Smooth muscle cell (in vitro differentiated cells): ENCODE measurements around the gene TMSB15C. TPM values are rescaled to one million over a fixed set of nuclear protein-coding genes. Genes with fewer than 3 reads are reported as not detected.

Source experiments
- DNase-seq: peaks from one replicate; lab custom pipeline; 2025; ENCODE audit not compliant: unreplicated experiment; lab: John Stamatoyannopoulos, UW
- H2AFZ ChIP-seq: fragments of 200-600 bp; sonication (generic); 2 replicates; pipeline ENCODE4 v1.6.0; 2016; ENCODE audit warnings: antibody characterized with exemption, low read depth, mild to moderate bottlenecking
- H3F3A ChIP-seq: fragments of 200-600 bp; sonication (generic); 2 replicates; pipeline ENCODE4 v1.6.0; 2017; ENCODE audit warnings: antibody characterized with exemption, low read depth
- H3K27ac ChIP-seq: fragments of 200-600 bp; sonication (generic); 2 replicates; pipeline ENCODE4 v1.5.1; 2016; ENCODE audit warnings: low read depth, mild to moderate bottlenecking
- H3K27me3 ChIP-seq: fragments of 200-600 bp; sonication (generic); 2 replicates; pipeline ENCODE4 v1.6.1; 2016; ENCODE audit warnings: low read depth, mild to moderate bottlenecking
- H3K36me3 ChIP-seq: fragments of 200-600 bp; sonication (generic); 2 replicates; pipeline ENCODE4 v1.5.1; 2016; ENCODE audit warnings: low read depth
- H3K4me1 ChIP-seq: fragments of 200-600 bp; sonication (generic); 2 replicates; pipeline ENCODE4 v1.5.1; 2016; ENCODE audit warnings: low read depth
- H3K4me2 ChIP-seq: fragments of 200-600 bp; sonication (generic); 2 replicates; pipeline ENCODE4 v1.6.0; 2016; ENCODE audit warnings: mild to moderate bottlenecking
- H3K4me3 ChIP-seq: fragments of 200-600 bp; sonication (generic); 2 replicates; pipeline ENCODE4 v1.5.1; 2016; ENCODE audit warnings: mild to moderate bottlenecking
- H3K79me2 ChIP-seq: fragments of 200-600 bp; sonication (generic); 2 replicates; pipeline ENCODE4 v1.6.0; 2016; ENCODE audit warnings: low read depth, mild to moderate bottlenecking
- H3K9ac ChIP-seq: fragments of 200-600 bp; sonication (generic); 2 replicates; pipeline ENCODE4 v1.6.0; 2016; ENCODE audit warnings: low read depth
- H3K9me3 ChIP-seq: fragments of 200-600 bp; sonication (generic); replicated peaks from 2 replicates; pipeline ENCODE4 v1.5.1; 2016; ENCODE audit warnings: low read depth
- H4K20me1 ChIP-seq: fragments of 200-600 bp; sonication (generic); 2 replicates; pipeline ENCODE4 v1.6.0; 2016; ENCODE audit warnings: low read depth
- CTCF ChIP-seq: fragments of 200-600 bp; sonication (generic); IDR thresholded peaks from 2 replicates; pipeline ENCODE4 v1.5.1; 2017; ENCODE audit warnings: borderline replicate concordance, mild to moderate bottlenecking, antibody characterized with exemption; ENCODE audit not compliant: insufficient read depth, poor library complexity, severe bottlenecking
- WGBS: methylation state at CpG from one replicate; pipeline ENCODE4 v1.1.7; 2016; ENCODE audit warnings: low lambda C conversion rate; 5-methylcytosine and 5-hydroxymethylcytosine counted together
- polyA plus RNA-seq: library from polyadenylated mRNA; unstranded; fragments of >200 nt; fragmentation: Nextera tagmentation; extraction: Ambion mirVana; gene quantifications from 2 replicates; pipeline ENCODE4 v1.2.1, GENCODE V29; 2016
- total RNA-seq: library from RNA; depleted of rRNA; stranded (reverse); fragments of >200 nt; gene quantifications from 2 replicates; pipeline ENCODE4 v1.2.3, GENCODE V29; 2014

Gene TMSB15C
- total and polyA plus RNA-seq, 2 experiments from 2014 or later, result 1.1 to 6.3 TPM

DNA sequence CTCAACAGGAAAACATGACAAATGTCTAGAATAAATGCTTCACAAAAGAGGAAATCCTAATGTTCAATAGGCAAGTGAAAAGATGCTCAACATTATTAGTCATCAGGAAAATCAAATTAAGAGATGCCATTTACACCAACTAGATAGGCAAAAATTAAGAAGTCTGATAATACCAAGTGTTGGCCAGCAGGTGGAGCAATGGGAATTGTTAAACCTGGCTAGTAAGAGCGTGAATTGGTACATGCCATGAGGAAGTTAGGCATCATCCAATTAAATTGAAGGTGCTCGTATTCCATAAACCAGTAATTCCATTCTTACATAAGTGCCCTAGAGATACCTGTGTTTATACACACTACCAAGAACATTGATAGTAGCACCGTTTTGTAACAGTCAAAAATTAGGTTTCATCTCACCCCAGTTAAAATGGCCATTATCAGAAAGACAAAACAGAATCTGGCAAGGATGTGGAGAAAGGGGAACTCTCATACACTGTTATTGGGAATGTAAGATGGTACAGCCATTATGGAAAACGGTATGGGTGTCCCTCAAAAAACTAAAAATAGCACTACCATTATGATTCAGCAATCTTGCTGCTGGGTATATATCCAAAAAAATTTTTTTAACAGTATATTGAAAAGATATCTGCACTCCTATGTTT is 22.2 kb upstream of the TMSB15C start:
- H4K20me1 ChIP-seq, result no peaks in the 10 kb centered on the region
- no peaks in the 10 kb centered on the region for H3F3A ChIP-seq
- WGBS, result 19% methylated on average over 4 of the region's 4 CpGs
- no peaks in the 10 kb centered on the region for H3K4me1 ChIP-seq
- DNase-seq, result no peak
- H2AFZ ChIP-seq, result no peak overlapping the region
- H3K27ac ChIP-seq, result no peak overlapping the region
- no peaks in the 10 kb centered on the region for H3K79me2 ChIP-seq
- H3K9me3 ChIP-seq, result no peaks in the 10 kb centered on the region
- H3K36me3 ChIP-seq, result no peaks in the 10 kb centered on the region
- H3K4me2 ChIP-seq, result no peak overlapping the region
- no peak overlapping the region for H3K4me3 ChIP-seq
- no peak overlapping the region for H3K9ac ChIP-seq
- peak; percentile 57 for TF ChIP-seq CTCF
- H3K27me3 ChIP-seq, result peaks cover 4% of the 10 kb centered on the region

DNA sequence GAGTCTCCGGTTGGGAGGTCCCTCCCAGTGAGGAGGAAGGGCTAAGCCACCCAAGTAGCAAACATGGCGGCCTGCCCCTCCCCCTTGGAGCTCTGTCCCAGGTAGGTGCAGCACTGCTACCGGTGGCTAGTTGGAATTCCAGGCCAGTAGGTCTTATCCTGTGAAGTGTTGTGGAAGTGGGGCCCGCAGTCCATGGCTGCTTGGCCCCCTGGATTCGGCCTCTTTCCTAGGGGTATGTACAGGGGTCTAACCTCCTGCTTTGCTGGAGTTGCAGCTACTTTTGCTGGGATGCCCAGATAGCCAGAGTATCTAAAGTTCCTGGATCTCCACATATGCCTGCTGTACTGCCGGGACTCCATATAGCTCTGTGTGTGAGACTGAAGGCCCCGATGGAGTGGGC is 9.9 kb upstream of the TMSB15C start:
- Histone ChIP-seq H3K4me2 (no peak overlapping the region), H3K27ac (no peak overlapping the region), H3K4me3 (no peak overlapping the region), H2AFZ (no peak overlapping the region), H3F3A (no peaks in the 10 kb centered on the region), H3K9me3 (no peaks in the 10 kb centered on the region), H3K36me3 (no peaks in the 10 kb centered on the region), H3K9ac (no peak overlapping the region), H3K27me3 (no peaks in the 10 kb centered on the region), H3K4me1 (no peaks in the 10 kb centered on the region), H3K79me2 (no peaks in the 10 kb centered on the region), H4K20me1 (no peaks in the 10 kb centered on the region)
- 70% methylated on average over 7 of the region's 7 CpGs for WGBS
- DNase-seq, result no peak
- no peak for TF ChIP-seq CTCF

- Histone ChIP-seq H4K20me1 (no peaks in the 10 kb centered on the region), H3K4me1 (no peaks in the 10 kb centered on the region), H2AFZ (no peak overlapping the region), H3K9ac (no peak overlapping the region), H3K4me3 (no peak overlapping the region), H3K27ac (no peak overlapping the region), H3K79me2 (no peaks in the 10 kb centered on the region), H3F3A (no peaks in the 10 kb centered on the region), H3K4me2 (no peak overlapping the region), H3K27me3 (no peaks in the 10 kb centered on the region), H3K36me3 (no peaks in the 10 kb centered on the region), H3K9me3 (no peaks in the 10 kb centered on the region)
- no peak for DNase-seq
- TF ChIP-seq CTCF, result no peak
- 77% methylated on average over 7 of the region's 7 CpGs for WGBS
These were observed 9.4 kb upstream of the TMSB15C start for GRCh38 chrX:104085477-104085876.
